ENCODE data around the gene NRSN2.

The NRSN2 gene

GRCh38 chr20:316316-317068 is 30.4 kb upstream of the NRSN2 start:
- CTCF ChIA-PET = no interaction called here
- POLR2A ChIA-PET = no interaction called here
- no peak for DNase-seq (ENCODE audit: extremely low spot score)
- TF ChIP-seq LEF1 (IDR thresholded peaks at IDR 0.05; ENCODE audit: borderline replicate concordance) = no peak
- no peak for TF ChIP-seq FOXA1 (IDR thresholded peaks at IDR 0.05)
- no peak for TF ChIP-seq CTBP1 (IDR thresholded peaks at IDR 0.05; ENCODE audit: borderline replicate concordance)
- no peak for TF ChIP-seq FOXM1 (IDR thresholded peaks at IDR 0.05; ENCODE audit: borderline replicate concordance)
- no peak for TF ChIP-seq SP1 (IDR thresholded peaks at IDR 0.05)
- no peak for TF ChIP-seq ZNF384 (IDR thresholded peaks at IDR 0.05)
- TF ChIP-seq SUZ12 (IDR thresholded peaks at IDR 0.05) = no peak
- TF ChIP-seq TARDBP (IDR thresholded peaks at IDR 0.05) = no peak
- no peak for TF ChIP-seq L3MBTL2 (conservative IDR thresholded peaks at IDR 0.05)
- no peak for TF ChIP-seq BHLHE40 (IDR thresholded peaks at IDR 0.05; ENCODE audit: borderline replicate concordance)
- no peak for TF ChIP-seq FOXK2 (IDR thresholded peaks at IDR 0.05)
- no peak for TF ChIP-seq ELF4 (IDR thresholded peaks at IDR 0.05)
- TF ChIP-seq NFRKB (IDR thresholded peaks at IDR 0.05) = no peak

GRCh38 chr20:324177-325044 is 22.5 kb upstream of the NRSN2 start:
- DNase-seq (ENCODE audit: extremely low spot score) = peak; percentile 84
- ChIA-PET CTCF (interaction anchor here (0.5 to 1.1 kb wide), 2 partner anchors 58 to 135 kb away, joined by 3 to 5 read pairs; no protein-coding TSS in a partner anchor), POLR2A (interaction anchor here (0.7 to 8.0 kb wide), 12 partner anchors 13 to 61 kb away, joined by 3 to 73 read pairs (median 4); partner anchors contain the start of genes NRSN2 and ZCCHC3)
- peak; percentile 86 for TF ChIP-seq L3MBTL2 (conservative IDR thresholded peaks at IDR 0.05)
- no peak for TF ChIP-seq TARDBP (IDR thresholded peaks at IDR 0.05)

- peak; percentile 11; the same call in 1 of the 2 replicates for TF ChIP-seq FOXM1 (IDR thresholded peaks at IDR 0.05; ENCODE audit: borderline replicate concordance)
- TF ChIP-seq ARNT (IDR thresholded peaks at IDR 0.05) = no peak
- CTCF ChIA-PET = interaction anchor here (1.1 kb wide), 1 partner anchor 59 kb away, joined by 5 read pairs; no protein-coding TSS in a partner anchor
- peak; percentile 91 for DNase-seq (ENCODE audit: extremely low spot score)
- POLR2A ChIA-PET = interaction anchor here (0.7 to 8.0 kb wide), 13 partner anchors 14 to 218 kb away, joined by 3 to 73 read pairs (median 4); partner anchors contain the start of genes CSNK2A1, NRSN2 and ZCCHC3
These were observed 21.6 kb upstream of the NRSN2 start, which contains the start of gene SOX12 for GRCh38 chr20:325045-325888. SOX12 (plus strand) TSS chr20:325552; CDS start chr20:325925, 373 bp downstream.

- POLR2A ChIA-PET = interaction anchor here (1.0 to 8.0 kb wide), 6 partner anchors 18 to 217 kb away, joined by 4 to 73 read pairs (median 5); partner anchors contain the start of genes CSNK2A1, NRSN2 and ZCCHC3
- DNase-seq (ENCODE audit: extremely low spot score) = peak; percentile 43
- no peak for TF ChIP-seq TARDBP (IDR thresholded peaks at IDR 0.05)
- TF ChIP-seq CTBP1 (IDR thresholded peaks at IDR 0.05; ENCODE audit: borderline replicate concordance) = no peak
- no peak for TF ChIP-seq HDGF (IDR thresholded peaks at IDR 0.05; ENCODE audit: borderline replicate concordance)
- no peak for TF ChIP-seq ZNF384 (IDR thresholded peaks at IDR 0.05)
- no peak for TF ChIP-seq SP1 (IDR thresholded peaks at IDR 0.05)
- no peak; the same call in 1 of the 2 replicates for TF ChIP-seq FOXM1 (IDR thresholded peaks at IDR 0.05; ENCODE audit: borderline replicate concordance)
- TF ChIP-seq SUZ12 (IDR thresholded peaks at IDR 0.05) = no peak
- TF ChIP-seq FOXK2 (IDR thresholded peaks at IDR 0.05) = no peak
- no peak for TF ChIP-seq PKNOX1 (IDR thresholded peaks at IDR 0.05)
- TF ChIP-seq NFRKB (IDR thresholded peaks at IDR 0.05) = no peak
- no peak for TF ChIP-seq FOXA1 (IDR thresholded peaks at IDR 0.05)
- TF ChIP-seq L3MBTL2 (conservative IDR thresholded peaks at IDR 0.05) = no peak
- no peak for TF ChIP-seq ARNT (IDR thresholded peaks at IDR 0.05)
- no peak for TF ChIP-seq ELF4 (IDR thresholded peaks at IDR 0.05)
- no peak; the same call in 1 of the 2 replicates for TF ChIP-seq LEF1 (IDR thresholded peaks at IDR 0.05; ENCODE audit: borderline replicate concordance)
- no peak for TF ChIP-seq BHLHE40 (IDR thresholded peaks at IDR 0.05; ENCODE audit: borderline replicate concordance)
- CTCF ChIA-PET = no interaction called here
These were observed 20.8 kb upstream of the NRSN2 start for GRCh38 chr20:325889-326644.

GRCh38 chr20:326645-327185 is 20.2 kb upstream of the NRSN2 start:
- POLR2A ChIA-PET = interaction anchor here (1.7 to 8.0 kb wide), 2 partner anchors 19 to 27 kb away, joined by 5 to 73 read pairs; no protein-coding TSS in a partner anchor
- no peak for TF ChIP-seq FOXM1 (IDR thresholded peaks at IDR 0.05; ENCODE audit: borderline replicate concordance)
- no peak for TF ChIP-seq BHLHE40 (IDR thresholded peaks at IDR 0.05; ENCODE audit: borderline replicate concordance)
- no peak for TF ChIP-seq SUZ12 (IDR thresholded peaks at IDR 0.05)
- TF ChIP-seq L3MBTL2 (conservative IDR thresholded peaks at IDR 0.05) = no peak
- TF ChIP-seq FOXK2 (IDR thresholded peaks at IDR 0.05) = no peak
- TF ChIP-seq PKNOX1 (IDR thresholded peaks at IDR 0.05) = no peak
- no peak for TF ChIP-seq HDGF (IDR thresholded peaks at IDR 0.05; ENCODE audit: borderline replicate concordance)
- TF ChIP-seq FOXA1 (IDR thresholded peaks at IDR 0.05) = no peak
- no peak for TF ChIP-seq ELF4 (IDR thresholded peaks at IDR 0.05)
- no peak for TF ChIP-seq SP1 (IDR thresholded peaks at IDR 0.05)
- no peak for TF ChIP-seq CTBP1 (IDR thresholded peaks at IDR 0.05; ENCODE audit: borderline replicate concordance)
- no peak for TF ChIP-seq ZNF384 (IDR thresholded peaks at IDR 0.05)
- no peak for TF ChIP-seq NFRKB (IDR thresholded peaks at IDR 0.05)
- no peak for TF ChIP-seq LEF1 (IDR thresholded peaks at IDR 0.05; ENCODE audit: borderline replicate concordance)
- no peak for TF ChIP-seq TARDBP (IDR thresholded peaks at IDR 0.05)
- no peak for TF ChIP-seq ARNT (IDR thresholded peaks at IDR 0.05)
- CTCF ChIA-PET = no interaction called here
- no peak for DNase-seq (ENCODE audit: extremely low spot score)

Data from HEK293T (cell line).